K562 (cell line): ENCODE results near the gene DOLPP1. TPM values are rescaled to one million over a fixed set of nuclear protein-coding genes. Genes with fewer than 3 reads are reported as not detected.

Experiments
- ESRRA ChIP-seq: fragments of 450-650 bp; IDR thresholded peaks from 2 replicates; pipeline ENCODE4 v1.6.1; 2014; ENCODE audit warnings: low read depth, mild to moderate bottlenecking, moderate library complexity, borderline replicate concordance
- ETS1 ChIP-seq: conservative IDR thresholded peaks from 2 replicates; pipeline ENCODE4 v1.6.1; 2011; ENCODE audit warnings: low read depth, mild to moderate bottlenecking, low read length; ENCODE audit not compliant: control insufficient read depth
- HMG20B ChIP-seq: fragments of 250-450 bp; sonication (Bioruptor Pico); IDR thresholded peaks from 2 replicates; pipeline ENCODE4 v1.5.0; 2021; ENCODE audit warnings: mild to moderate bottlenecking
- IRF2 ChIP-seq: sonication (generic); formaldehyde crosslinking; IDR thresholded peaks from 2 replicates; pipeline ENCODE4 v1.8.1; 2022; ENCODE audit warnings: mild to moderate bottlenecking, missing genetic modification reagents
- KDM4B ChIP-seq, 2 experiments: fragments of 450-650 bp in 1 of 2; sonication (generic) in 1 of 2; IDR thresholded peaks; 2 replicates each; pipeline ENCODE4 v1.6.1; 2016 to 2017; ENCODE audit warnings: borderline replicate concordance in 2 of 2, antibody characterized with exemption in 1 of 2, low read depth in 1 of 2, mild to moderate bottlenecking in 1 of 2
- MXI1 ChIP-seq: IDR thresholded peaks from 2 replicates; pipeline ENCODE4 v1.6.1; 2011; ENCODE audit warnings: low read depth, mild to moderate bottlenecking, improper control_type of control experiment, low read length
- NCOA1 ChIP-seq: fragments of 450-650 bp; IDR thresholded peaks from 2 replicates; pipeline ENCODE4 v1.6.1; 2016; ENCODE audit warnings: low read depth
- NFRKB ChIP-seq: fragments of 450-650 bp; IDR thresholded peaks from 2 replicates; pipeline ENCODE4 v1.6.1; 2016; ENCODE audit warnings: low read depth
- RBFOX2 ChIP-seq: fragments of 200-400 bp; formaldehyde crosslinking; IDR thresholded peaks from 2 replicates; pipeline ENCODE4 v1.6.1; 2017; ENCODE audit warnings: low read depth, mild to moderate bottlenecking, low read length, moderate library complexity
- SIX5 ChIP-seq, 2 experiments: IDR thresholded peaks; 2 replicates each; pipeline ENCODE4 v1.6.1; 2011; ENCODE audit warnings: low read length in 2 of 2, borderline replicate concordance in 1 of 2, low read depth in 1 of 2, mild to moderate bottlenecking in 1 of 2, moderate library complexity in 1 of 2; ENCODE audit not compliant: insufficient read depth in 1 of 2
- SNIP1 ChIP-seq: fragments of 450-650 bp; IDR thresholded peaks from 2 replicates; pipeline ENCODE4 v1.7.1; 2017; ENCODE audit warnings: low read depth, mild to moderate bottlenecking
- TRIM28 ChIP-seq: fragments of 450-650 bp; IDR thresholded peaks from 2 replicates; pipeline ENCODE4 v1.6.1; 2017
- XRCC3 ChIP-seq: fragments of 450-650 bp; IDR thresholded peaks from 2 replicates; pipeline ENCODE4 v1.6.1; 2017; ENCODE audit warnings: mild to moderate bottlenecking, moderate library complexity
- XRCC5 ChIP-seq: fragments of 200-400 bp; formaldehyde crosslinking; IDR thresholded peaks from 2 replicates; pipeline ENCODE4 v1.6.1; 2017; ENCODE audit warnings: low read depth, mild to moderate bottlenecking, low read length
- YY1 ChIP-seq, 3 experiments: IDR thresholded peaks; 2 replicates each; pipeline ENCODE4 v1.6.1; 2011; ENCODE audit warnings: low read length in 2 of 3, mild to moderate bottlenecking in 2 of 3, moderate library complexity in 2 of 3, borderline replicate concordance in 1 of 3, control low read depth in 1 of 3, low read depth in 1 of 3; ENCODE audit not compliant: insufficient read depth in 3 of 3, insufficient replicate concordance in 2 of 3, control insufficient read depth in 1 of 3, insufficient read length in 1 of 3; ENCODE audit errors: extremely low read depth in 1 of 3
- ZBTB34 ChIP-seq: fragments of 250-450 bp; sonication (Bioruptor Pico); IDR thresholded peaks from 2 replicates; pipeline ENCODE4 v1.8.0; 2021; ENCODE audit warnings: mild to moderate bottlenecking, moderate library complexity
- ZFX ChIP-seq: sonication (generic); formaldehyde crosslinking; IDR thresholded peaks from 2 replicates; pipeline ENCODE4 v1.8.0; 2022; ENCODE audit warnings: mild to moderate bottlenecking, missing genetic modification reagents, moderate library complexity
- ZNF140 ChIP-seq: fragments of 250-450 bp; sonication (Bioruptor Pico); IDR thresholded peaks from 2 replicates; pipeline ENCODE4 v1.8.0; 2021; ENCODE audit warnings: moderate library complexity, mild to moderate bottlenecking, inconsistent platforms
- ZNF274 ChIP-seq: IDR thresholded peaks from 2 replicates; pipeline ENCODE4 v1.6.1; 2011; ENCODE audit warnings: low read depth, mild to moderate bottlenecking, low read length, moderate library complexity, borderline replicate concordance
- ZNF507 ChIP-seq: conservative IDR thresholded peaks from 2 replicates; pipeline ENCODE4 v1.6.1; 2017; ENCODE audit warnings: missing genetic modification characterization, missing compliant biosample characterization
- ZNF644 ChIP-seq: fragments of 200-800 bp; sonication (Bioruptor generic); IDR thresholded peaks from 2 replicates; pipeline ENCODE4 v1.6.1; 2016; ENCODE audit warnings: low read depth, missing genetic modification characterization, missing compliant biosample characterization
- polyA plus RNA-seq, 8 experiments: library from polyadenylated mRNA; depleted of rRNA in 4 of 8; stranded (reverse) in 5 of 8; unstranded in 3 of 8; fragments of >200 nt; fragmentation: Nextera tagmentation in 2 of 8; fragmentation: Illumina TruSeq in 1 of 8; extraction: Ambion mirVana in 2 of 8; extraction: Trizol in 1 of 8; gene quantifications; 2 replicates each; pipeline versions ENCODE4 v1.2.1 to v1.2.3, GENCODE V29; 2011 to 2014; ENCODE audit warnings: inconsistent platforms in 1 of 8, missing spikeins in 1 of 8
- total RNA-seq, 7 experiments: library from RNA; depleted of rRNA in 6 of 7; stranded (reverse); fragments of >200 nt in 6 of 7; fragmentation: Illumina TruSeq in 2 of 7; extraction: Trizol in 2 of 7; gene quantifications; 2 replicates each; pipeline versions ENCODE4 v1.2.1 to v1.2.3, GENCODE V29; 2011 to 2021; ENCODE audit warnings: low replicate concordance in 1 of 7
- TF ChIP-seq, protein P1 (sequence below): fragments of 250-450 bp; sonication (Bioruptor Pico); IDR thresholded peaks from 2 replicates; pipeline ENCODE4 v1.8.0; 2022; ENCODE audit warnings: inconsistent platforms

DOLPP1 gene
- total and polyA plus RNA-seq, 9 of the 15 experiments (the other 6 are each of a cell fraction or from before 2014, with no cell fraction given), result 3.0 to 39.8 (median 30.5) TPM

DNA sequence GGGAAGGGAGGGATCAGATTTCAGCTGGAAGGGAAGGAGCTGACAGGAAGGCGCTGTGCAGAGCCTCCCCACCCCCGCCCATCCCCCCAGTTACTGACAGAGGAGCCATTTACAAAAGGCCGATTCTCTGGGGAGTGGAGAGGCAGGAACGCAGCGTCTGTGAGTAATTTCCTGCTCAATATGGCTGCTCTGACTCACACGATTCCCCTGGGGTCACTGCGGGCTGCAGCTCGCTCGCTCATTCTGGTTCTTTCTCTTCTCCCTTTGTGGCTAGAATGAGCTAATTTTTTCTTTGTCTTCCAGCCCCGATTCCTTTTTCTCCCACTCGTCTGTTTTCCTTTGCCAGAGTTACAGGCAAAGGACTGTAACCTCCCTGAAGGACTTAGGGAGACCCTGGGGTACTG lies 59.1 kb downstream of the DOLPP1 start (continued):
- TF ChIP-seq ZFX (CRISPR knock-in tag) (no peak), XRCC5 (peak; percentile 18; the same call in 1 of the 2 replicates), RBFOX2 (no peak; the same call in 1 of the 2 replicates), TRIM28 (no peak), ZNF274 (no peak), ZNF644 (tag) (no peak), NCOA1 (no peak), XRCC3 (no peak), KDM4B (IDR thresholded peaks at IDR 0.05; ENCODE audit: borderline replicate concordance in 2 of 2, low read depth in 1 of 2) (0 out of 4 replicates have a peak, but pooled peaks of 1 of the 2 experiments have one; percentile 28), SNIP1 (no peak), ZBTB34 (CRISPR knock-in tag) (no peak), MXI1 (no peak), IRF2 (no peak), ZNF507 (tag) (no peak), YY1 (IDR thresholded peaks at IDR 0.05; ENCODE audit: borderline replicate concordance in 1 of 3, control insufficient read depth in 1 of 3, extremely low read depth in 1 of 3, insufficient read depth in 3 of 3, insufficient read length in 1 of 3, insufficient replicate concordance in 2 of 3, low read depth in 1 of 3, low read length in 2 of 3) (peak; percentile 59 to 96 (median 91)), NFRKB (peak; percentile 96), SIX5 (IDR thresholded peaks at IDR 0.05; ENCODE audit: borderline replicate concordance in 1 of 2, insufficient read depth in 1 of 2, low read depth in 1 of 2, low read length in 2 of 2) (no peak), ZNF140 (CRISPR knock-in tag) (no peak), ETS1 (peak; percentile 75; the same call in 1 of the 2 replicates), ESRRA (no peak), HMG20B (CRISPR knock-in tag) (no peak)
- TF ChIP-seq, protein P1, sequence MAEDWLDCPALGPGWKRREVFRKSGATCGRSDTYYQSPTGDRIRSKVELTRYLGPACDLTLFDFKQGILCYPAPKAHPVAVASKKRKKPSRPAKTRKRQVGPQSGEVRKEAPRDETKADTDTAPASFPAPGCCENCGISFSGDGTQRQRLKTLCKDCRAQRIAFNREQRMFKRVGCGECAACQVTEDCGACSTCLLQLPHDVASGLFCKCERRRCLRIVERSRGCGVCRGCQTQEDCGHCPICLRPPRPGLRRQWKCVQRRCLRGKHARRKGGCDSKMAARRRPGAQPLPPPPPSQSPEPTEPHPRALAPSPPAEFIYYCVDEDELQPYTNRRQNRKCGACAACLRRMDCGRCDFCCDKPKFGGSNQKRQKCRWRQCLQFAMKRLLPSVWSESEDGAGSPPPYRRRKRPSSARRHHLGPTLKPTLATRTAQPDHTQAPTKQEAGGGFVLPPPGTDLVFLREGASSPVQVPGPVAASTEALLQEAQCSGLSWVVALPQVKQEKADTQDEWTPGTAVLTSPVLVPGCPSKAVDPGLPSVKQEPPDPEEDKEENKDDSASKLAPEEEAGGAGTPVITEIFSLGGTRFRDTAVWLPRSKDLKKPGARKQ (CRISPR knock-in tag), result no peak
